Fibroblast of skin of right biceps (primary cell): ENCODE measurements around the gene TOX2.
A peak's percentile ranks its signal among the peaks of the same experiment; 100 is the strongest.

Experiments
- DNase-seq: peaks from one replicate; pipeline ENCODE4 v3.0.0-alpha.2; 2013

The TOX2 gene

GRCh38 chr20:43914311-43915210 is at the start of gene TOX2:
Gene TOX2 (plus strand): TSS chr20:43914852. CDS start chr20:43914892, 40 bp downstream.
- peak; percentile 69 for DNase-seq

- DNase-seq: no peak
These were observed 46.6 kb upstream of the TOX2 start for GRCh38 chr20:43868091-43868490.

- peak; percentile 53 for DNase-seq
These were observed 44.2 kb upstream of the TOX2 start for GRCh38 chr20:43870484-43870883.

- no peak for DNase-seq
These were observed 35.9 kb upstream of the TOX2 start for GRCh38 chr20:43878776-43879175.

GRCh38 chr20:43893930-43894329 is 20.7 kb upstream of the TOX2 start:
- peak; percentile 38 for DNase-seq

GRCh38 chr20:43894491-43894890 is 20.2 kb upstream of the TOX2 start:
- peak; percentile 30 for DNase-seq

- DNase-seq: peak; percentile 89
These were observed 19.4 kb upstream of the TOX2 start for GRCh38 chr20:43895235-43895634.

- no peak for DNase-seq
These were observed 15.2 kb upstream of the TOX2 start for GRCh38 chr20:43899274-43900120.

- DNase-seq: no peak
These were observed 14.6 kb upstream of the TOX2 start for GRCh38 chr20:43900121-43900466.

GRCh38 chr20:43900496-43900895 is 14.2 kb upstream of the TOX2 start:
- DNase-seq: no peak

- DNase-seq: no peak
These were observed 13.4 kb upstream of the TOX2 start for GRCh38 chr20:43901296-43901695.

GRCh38 chr20:43903953-43904826 is 10.5 kb upstream of the TOX2 start:
- no peak for DNase-seq

- DNase-seq: no peak
These were observed 9.8 kb upstream of the TOX2 start for GRCh38 chr20:43904827-43905177.

- no peak for DNase-seq
These were observed 8.1 kb upstream of the TOX2 start for GRCh38 chr20:43906505-43907034.

GRCh38 chr20:43909211-43909610 is 5.4 kb upstream of the TOX2 start:
- DNase-seq: no peak

- DNase-seq: no peak
These were observed 4.9 kb upstream of the TOX2 start for GRCh38 chr20:43909720-43910119.

- no peak for DNase-seq
These were observed 4.1 kb upstream of the TOX2 start for GRCh38 chr20:43910564-43910963.

GRCh38 chr20:43911066-43911465 is 3.6 kb upstream of the TOX2 start:
- peak; percentile 79 for DNase-seq

- no peak for DNase-seq
These were observed 1.2 kb upstream of the TOX2 start for GRCh38 chr20:43913291-43914025.

GRCh38 chr20:43915211-43916072 is 790 bp downstream of the TOX2 start:
- peak; percentile 38 for DNase-seq
